D721Med (cell line): ENCODE data around the gene KCNJ6.

ENCODE experiments used
- DNase-seq: peaks from one replicate; pipeline ENCODE4 v3.0.0; 2011; ENCODE audit warnings: low spot score; ENCODE audit not compliant: insufficient read length
- FAIRE-seq: peaks from 2 replicates; lab custom pipeline; 2011; peaks lifted over from hg19 to GRCh38; lab: Jason Lieb, UNC
- TF ChIP-seq, protein P1 (sequence below): IDR thresholded peaks from 2 replicates; pipeline ENCODE4 v1.5.1; 2012; ENCODE audit warnings: mild to moderate bottlenecking, control low read depth; ENCODE audit not compliant: insufficient read depth; ENCODE audit errors: missing control alignments

The KCNJ6 gene

DNA sequence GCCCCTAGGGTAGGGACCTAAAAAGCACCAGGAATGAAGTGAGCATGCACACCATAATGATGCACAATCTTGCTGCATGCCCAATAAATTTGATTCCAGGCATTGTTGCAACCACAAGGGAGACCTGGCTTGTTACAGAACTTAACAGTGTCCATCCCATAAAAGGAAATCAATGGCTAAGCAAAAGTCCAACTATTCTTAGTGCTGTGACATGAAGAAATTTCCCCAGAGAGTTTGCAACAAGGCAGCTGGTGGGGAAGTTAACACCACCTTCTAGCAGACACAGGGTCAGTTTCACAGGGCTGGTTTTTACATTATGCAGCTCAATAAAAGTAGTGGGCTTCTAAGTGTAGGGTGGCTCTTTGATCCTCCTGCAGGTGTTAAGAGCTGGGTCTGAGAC lies 221.1 kb downstream of the KCNJ6 start:
- FAIRE-seq (no peak), DNase-seq (no peak)
- TF ChIP-seq, protein P1, sequence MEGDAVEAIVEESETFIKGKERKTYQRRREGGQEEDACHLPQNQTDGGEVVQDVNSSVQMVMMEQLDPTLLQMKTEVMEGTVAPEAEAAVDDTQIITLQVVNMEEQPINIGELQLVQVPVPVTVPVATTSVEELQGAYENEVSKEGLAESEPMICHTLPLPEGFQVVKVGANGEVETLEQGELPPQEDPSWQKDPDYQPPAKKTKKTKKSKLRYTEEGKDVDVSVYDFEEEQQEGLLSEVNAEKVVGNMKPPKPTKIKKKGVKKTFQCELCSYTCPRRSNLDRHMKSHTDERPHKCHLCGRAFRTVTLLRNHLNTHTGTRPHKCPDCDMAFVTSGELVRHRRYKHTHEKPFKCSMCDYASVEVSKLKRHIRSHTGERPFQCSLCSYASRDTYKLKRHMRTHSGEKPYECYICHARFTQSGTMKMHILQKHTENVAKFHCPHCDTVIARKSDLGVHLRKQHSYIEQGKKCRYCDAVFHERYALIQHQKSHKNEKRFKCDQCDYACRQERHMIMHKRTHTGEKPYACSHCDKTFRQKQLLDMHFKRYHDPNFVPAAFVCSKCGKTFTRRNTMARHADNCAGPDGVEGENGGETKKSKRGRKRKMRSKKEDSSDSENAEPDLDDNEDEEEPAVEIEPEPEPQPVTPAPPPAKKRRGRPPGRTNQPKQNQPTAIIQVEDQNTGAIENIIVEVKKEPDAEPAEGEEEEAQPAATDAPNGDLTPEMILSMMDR: no peak

DNA sequence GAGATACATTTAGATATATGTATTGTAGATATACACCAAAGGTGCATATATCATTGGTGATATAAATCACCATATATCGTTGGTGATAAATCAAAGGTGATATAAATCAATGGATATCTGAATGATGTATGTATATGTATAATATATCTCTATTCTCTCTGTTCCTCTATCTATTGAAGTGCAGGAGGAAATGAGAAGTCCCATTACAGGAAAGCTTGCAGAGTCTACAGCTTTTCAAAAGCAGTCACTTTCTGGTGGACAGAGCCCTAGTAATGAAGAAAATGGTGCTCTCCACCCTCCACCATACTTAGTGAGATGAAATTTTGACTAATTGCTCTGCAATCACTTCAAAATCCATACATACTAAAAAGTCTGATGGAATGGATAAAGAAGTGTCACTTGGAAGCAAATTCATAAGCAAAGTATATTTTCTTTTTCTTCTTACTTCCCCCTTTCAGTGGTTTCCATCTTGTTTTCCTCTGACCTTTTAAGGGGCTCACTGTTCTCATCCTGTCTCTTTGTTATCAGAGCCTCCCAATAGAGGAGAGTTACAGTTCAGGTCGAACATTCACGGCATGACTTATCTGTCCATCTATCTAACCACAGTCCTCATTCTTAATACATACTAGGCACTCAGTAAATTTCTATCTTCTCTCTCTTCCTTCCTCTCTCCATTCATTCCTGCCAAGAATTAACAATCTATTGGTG lies 227.2 kb downstream of the KCNJ6 start:
- no peak for FAIRE-seq
- TF ChIP-seq, protein P1: no peak
- no peak for DNase-seq

DNA sequence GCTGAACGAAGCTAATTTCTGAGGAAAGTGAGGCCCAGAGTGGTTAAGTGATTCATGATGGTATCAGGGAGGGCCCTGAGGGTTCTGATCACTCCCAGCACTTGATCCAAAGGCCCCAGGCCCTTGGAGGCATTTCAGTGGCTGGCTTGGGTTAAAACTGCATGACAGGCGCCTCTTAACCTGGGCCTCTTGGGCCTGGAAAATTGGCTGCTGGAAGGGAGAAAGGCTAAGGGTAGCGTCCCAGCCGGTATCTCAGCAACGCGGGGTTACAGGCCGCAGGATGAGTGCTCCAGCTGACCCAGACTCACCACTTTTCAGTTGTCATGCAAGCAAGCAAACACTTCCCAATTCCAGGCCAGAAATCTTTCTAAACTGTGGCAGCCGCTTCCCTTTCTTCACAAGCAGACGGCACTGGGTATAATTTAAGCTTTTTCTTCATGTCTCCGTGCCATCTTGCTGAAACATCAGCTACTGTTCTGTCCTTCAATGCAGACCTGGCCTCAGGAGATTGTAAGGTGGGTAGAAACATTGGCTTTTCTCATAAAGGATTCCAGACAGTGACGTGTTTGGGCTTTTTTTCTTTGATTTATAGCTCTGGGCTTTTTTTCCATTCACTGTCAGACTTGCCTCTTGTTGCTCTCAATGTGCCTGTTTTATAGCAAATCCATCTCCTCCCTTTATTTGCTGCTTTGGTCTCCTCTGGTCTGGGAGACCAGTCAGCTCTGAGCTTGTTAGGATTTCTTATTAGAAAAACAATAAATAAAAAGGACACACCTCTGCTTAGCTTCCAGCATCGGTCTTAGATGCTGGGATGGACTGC lies 229.1 kb downstream of the KCNJ6 start:
- FAIRE-seq (no peak), DNase-seq (no peak)
- TF ChIP-seq, protein P1: no peak

DNA sequence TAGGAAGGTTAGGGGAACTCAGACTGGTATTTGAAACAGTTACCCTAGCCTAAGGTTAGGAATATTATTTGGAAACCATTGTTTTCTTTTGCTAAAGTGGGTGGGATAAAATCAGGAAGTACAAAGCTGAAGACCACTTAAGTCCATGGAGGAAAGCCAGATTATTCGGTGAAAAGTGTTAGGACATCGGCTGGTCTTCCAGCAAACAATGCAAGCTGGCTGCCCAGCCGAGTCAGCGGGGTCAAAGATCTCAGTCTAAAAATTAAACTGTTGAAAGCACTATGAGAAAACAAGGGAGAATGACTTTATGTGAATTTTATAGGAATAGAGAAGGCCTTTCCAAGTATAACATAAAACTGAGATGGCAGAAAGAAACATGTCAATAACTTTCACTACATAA lies 231.7 kb downstream of the KCNJ6 start:
- FAIRE-seq: no peak
- DNase-seq: no peak
- TF ChIP-seq, protein P1: no peak

DNA sequence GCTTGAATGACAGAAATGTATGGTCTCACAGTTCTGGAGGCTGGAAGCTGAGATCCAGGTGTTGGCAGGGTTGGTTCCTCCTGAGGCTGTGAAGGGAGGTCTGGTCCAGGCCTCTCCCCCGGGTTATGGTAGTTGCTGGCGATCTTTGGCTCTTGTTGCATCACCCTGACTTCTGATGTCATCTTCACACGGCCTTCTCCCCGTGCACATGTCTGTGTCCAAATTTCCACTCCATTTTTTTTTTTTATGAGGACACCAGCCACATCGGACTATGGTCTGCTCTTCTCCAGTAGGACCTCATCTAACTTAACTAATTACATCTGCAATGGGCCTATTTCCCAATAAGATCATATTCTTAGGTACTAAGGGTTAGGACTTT lies 232.2 kb downstream of the KCNJ6 start:
- DNase-seq (no peak), FAIRE-seq (no peak)
- TF ChIP-seq, protein P1: no peak

DNA sequence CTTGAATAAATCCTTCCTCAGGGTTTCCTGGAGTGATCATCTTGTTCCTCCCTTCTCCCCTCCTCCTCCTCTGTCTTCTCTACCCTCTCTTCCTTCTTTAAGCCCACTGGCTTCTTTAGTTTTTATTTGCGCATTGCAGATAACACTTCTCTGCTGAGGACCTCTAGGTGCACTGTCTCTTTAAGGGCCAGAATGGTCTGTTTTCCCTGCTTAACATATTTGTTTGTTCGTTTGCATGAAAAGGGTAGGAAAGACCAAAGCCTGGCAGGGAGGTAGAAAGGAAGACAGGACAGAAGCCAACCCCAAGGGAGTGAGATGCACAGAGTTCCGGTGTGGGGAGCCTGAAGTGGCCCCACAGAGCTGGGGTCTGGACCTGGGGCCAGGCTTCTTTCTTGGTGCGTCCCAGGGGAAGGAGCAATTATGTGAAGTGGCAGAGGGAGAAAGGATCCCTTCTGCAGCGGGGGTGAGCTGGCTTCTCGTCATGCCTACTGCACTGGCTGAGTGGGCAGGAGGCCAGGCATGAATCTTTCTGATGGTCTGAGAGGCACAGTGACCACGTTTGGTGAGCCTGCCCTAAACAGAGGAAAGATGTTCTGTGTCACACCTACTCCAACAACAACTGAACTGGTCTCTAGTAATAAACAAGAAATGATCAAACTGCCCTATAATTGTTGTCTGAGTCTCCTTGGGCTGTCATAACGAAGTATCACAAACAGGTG lies 232.7 kb downstream of the KCNJ6 start:
- DNase-seq (no peak), FAIRE-seq (no peak)
- TF ChIP-seq, protein P1: no peak
